Bone marrow (tissue), 2 donors: ENCODE data around the gene PHC3.

Source experiments
- DNase-seq, 2 donors: peaks; one replicate each; lab custom pipeline; 2025; lab: John Stamatoyannopoulos, UW

PHC3 gene

GRCh38 chr3:170078620-170079281, 102.8 kb downstream of the PHC3 start:
- no peak for DNase-seq

GRCh38 chr3:170077361-170077760, 104.2 kb downstream of the PHC3 start:
- no peak for DNase-seq

GRCh38 chr3:170076715-170077238, 104.8 kb downstream of the PHC3 start:
- no peak for DNase-seq

- DNase-seq: no peak
Measured at GRCh38 chr3:170075441-170076091, 106.0 kb downstream of the PHC3 start.

- DNase-seq: no peak
Measured at GRCh38 chr3:170064108-170064507, 117.4 kb downstream of the PHC3 start.

- no peak for DNase-seq
Measured at GRCh38 chr3:170063691-170064090, 117.8 kb downstream of the PHC3 start.

GRCh38 chr3:170062769-170063168, 118.8 kb downstream of the PHC3 start:
- no peak for DNase-seq

GRCh38 chr3:170062068-170062467, 119.5 kb downstream of the PHC3 start:
- DNase-seq: no peak

GRCh38 chr3:170059447-170059846, 122.1 kb downstream of the PHC3 start:
- no peak for DNase-seq

GRCh38 chr3:170058127-170058526, 123.4 kb downstream of the PHC3 start:
- no peak for DNase-seq

GRCh38 chr3:170057550-170057949, 124.0 kb downstream of the PHC3 start:
- DNase-seq: no peak

GRCh38 chr3:170056710-170057454, 124.7 kb downstream of the PHC3 start:
- DNase-seq: no peak

- DNase-seq: no peak
Measured at GRCh38 chr3:170055209-170055608, 126.3 kb downstream of the PHC3 start.

GRCh38 chr3:170054204-170054603, 127.3 kb downstream of the PHC3 start:
- DNase-seq: no peak

GRCh38 chr3:170052398-170052797, 129.1 kb downstream of the PHC3 start:
- no peak for DNase-seq

GRCh38 chr3:170050753-170051152, 130.8 kb downstream of the PHC3 start:
- DNase-seq: no peak

- no peak for DNase-seq
Measured at GRCh38 chr3:170049146-170050000, 132.2 kb downstream of the PHC3 start.

- no peak for DNase-seq
Measured at GRCh38 chr3:170047133-170047404, 134.5 kb downstream of the PHC3 start.

GRCh38 chr3:170046269-170047132, 135.0 kb downstream of the PHC3 start:
- no peak for DNase-seq

- DNase-seq: peak; percentile 3 to 41
Measured at GRCh38 chr3:170044795-170045244, 136.7 kb downstream of the PHC3 start.

GRCh38 chr3:170044271-170044670, 137.3 kb downstream of the PHC3 start:
- DNase-seq: no peak
